H9 (cell line): Measurements from ENCODE around the gene HIRA. TPM values are rescaled to one million over a fixed set of nuclear protein-coding genes. Genes with fewer than 3 reads are reported as not detected.

Experiments used
- DNase-seq: peaks from one replicate; pipeline ENCODE4 v3.0.0-alpha.2; 2017
- H2AFZ ChIP-seq: one replicate; pipeline ENCODE4 v1.6.1; 2013; ENCODE audit warnings: mild to moderate bottlenecking, low read length, control low read depth, moderate library complexity
- H2AK5ac ChIP-seq: 2 replicates; pipeline ENCODE4 v1.6.1; 2013; ENCODE audit warnings: low read length, control low read depth, mixed read lengths; ENCODE audit not compliant: insufficient read length
- H2BK120ac ChIP-seq: one replicate; pipeline ENCODE4 v1.6.1; 2013; ENCODE audit warnings: low read depth, mild to moderate bottlenecking, low read length, control low read depth, inconsistent platforms; ENCODE audit not compliant: poor library complexity, severe bottlenecking
- H2BK12ac ChIP-seq: 2 replicates; pipeline ENCODE4 v1.6.1; 2013; ENCODE audit warnings: low read length, control low read depth, mixed read lengths, low read depth; ENCODE audit not compliant: insufficient read length
- H2BK15ac ChIP-seq: 2 replicates; pipeline ENCODE4 v1.6.1; 2013; ENCODE audit warnings: low read depth, low read length, control low read depth
- H2BK20ac ChIP-seq: one replicate; pipeline ENCODE4 v1.6.1; 2013; ENCODE audit warnings: low read depth, mild to moderate bottlenecking, low read length, control low read depth, inconsistent platforms; ENCODE audit not compliant: poor library complexity, severe bottlenecking
- H2BK5ac ChIP-seq: 2 replicates; pipeline ENCODE4 v1.6.1; 2013; ENCODE audit warnings: low read length, control low read depth, mixed read lengths; ENCODE audit not compliant: insufficient read length
- H3K14ac ChIP-seq: 2 replicates; pipeline ENCODE4 v1.6.1; 2013; ENCODE audit warnings: low read length, control low read depth; ENCODE audit not compliant: insufficient read depth
- H3K18ac ChIP-seq: 2 replicates; pipeline ENCODE4 v1.6.1; 2013; ENCODE audit warnings: low read depth, mild to moderate bottlenecking, mixed read lengths, low read length, control low read depth; ENCODE audit not compliant: insufficient read length
- H3K23ac ChIP-seq: 2 replicates; pipeline ENCODE4 v1.6.1; 2013; ENCODE audit warnings: low read length, control low read depth, mixed read lengths, low read depth; ENCODE audit not compliant: insufficient read length
- H3K23me2 ChIP-seq: 2 replicates; pipeline ENCODE4 v1.6.1; 2013; ENCODE audit warnings: low read depth, mild to moderate bottlenecking, mixed read lengths, low read length, control low read depth; ENCODE audit not compliant: insufficient read length, poor library complexity, severe bottlenecking
- H3K27ac ChIP-seq: 2 replicates; pipeline ENCODE4 v1.5.1; 2013; ENCODE audit warnings: low read length, control low read depth, mixed read lengths, low read depth; ENCODE audit not compliant: insufficient read length
- H3K27me3 ChIP-seq: 2 replicates; pipeline ENCODE4 v1.6.1; 2013; ENCODE audit warnings: low read length, control low read depth, inconsistent platforms; ENCODE audit not compliant: insufficient read depth
- H3K4ac ChIP-seq: 2 replicates; pipeline ENCODE4 v1.6.1; 2013; ENCODE audit warnings: low read depth, mild to moderate bottlenecking, control low read depth, inconsistent platforms, low read length, moderate library complexity
- H3K4me1 ChIP-seq: 2 replicates; pipeline ENCODE4 v1.6.1; 2013; ENCODE audit warnings: low read length, control low read depth, inconsistent platforms; ENCODE audit not compliant: insufficient read depth
- H3K4me2 ChIP-seq: 2 replicates; pipeline ENCODE4 v1.6.1; 2013; ENCODE audit warnings: low read length, control low read depth, mixed read lengths; ENCODE audit not compliant: insufficient read length, insufficient read depth
- H3K56ac ChIP-seq: 2 replicates; pipeline ENCODE4 v1.6.1; 2013; ENCODE audit warnings: low read depth, mild to moderate bottlenecking, mixed read lengths, low read length, control low read depth; ENCODE audit not compliant: insufficient read length
- H3K79me1 ChIP-seq: 2 replicates; pipeline ENCODE4 v1.6.1; 2013; ENCODE audit warnings: low read depth, mild to moderate bottlenecking, moderate library complexity, low read length, control low read depth, inconsistent platforms; ENCODE audit not compliant: insufficient read depth, poor library complexity, severe bottlenecking
- H3K79me2 ChIP-seq: 2 replicates; pipeline ENCODE4 v1.6.1; 2013; ENCODE audit warnings: low read length, control low read depth, inconsistent platforms; ENCODE audit not compliant: insufficient read depth
- H3K9ac ChIP-seq: 2 replicates; pipeline ENCODE4 v1.6.1; 2013; ENCODE audit warnings: low read length, control low read depth, mixed read lengths; ENCODE audit not compliant: insufficient read length; ENCODE audit errors: extremely low read depth
- H3K9me3 ChIP-seq: one replicate; pipeline ENCODE4 v1.6.1; 2013; ENCODE audit warnings: low read depth, low read length, inconsistent platforms; ENCODE audit not compliant: control insufficient read depth
- H3T11ph ChIP-seq: one replicate; pipeline ENCODE4 v1.6.1; 2013; ENCODE audit warnings: mild to moderate bottlenecking, low read length, control low read depth, inconsistent platforms
- H4K20me1 ChIP-seq: one replicate; pipeline ENCODE4 v1.6.1; 2013; ENCODE audit not compliant: control insufficient read depth, insufficient read length, insufficient read depth
- H4K5ac ChIP-seq: 2 replicates; pipeline ENCODE4 v1.6.1; 2013; ENCODE audit warnings: low read depth, mild to moderate bottlenecking, mixed read lengths, low read length, control low read depth; ENCODE audit not compliant: insufficient read length
- H4K8ac ChIP-seq: replicated peaks from 2 replicates; pipeline ENCODE4 v1.6.1; 2013; ENCODE audit warnings: low read length, control low read depth, mixed read lengths, low read depth; ENCODE audit not compliant: insufficient read length
- H4K91ac ChIP-seq: 2 replicates; pipeline ENCODE4 v1.6.1; 2013; ENCODE audit warnings: low read depth, mild to moderate bottlenecking, moderate library complexity, mixed read lengths, low read length, control low read depth; ENCODE audit not compliant: insufficient read length
- H3K27ac Mint-ChIP-seq, 3 experiments: 2 replicates in 2 of 3; 3 replicates in 1 of 3; pipeline ENCODE4 v1.8.0; 2020 to 2021; ENCODE audit warnings: mixed read lengths in 3 of 3, mild to moderate bottlenecking in 1 of 3, moderate library complexity in 1 of 3
- H3K27me3 Mint-ChIP-seq: 2 replicates; pipeline ENCODE4 v1.8.0; 2021; ENCODE audit warnings: low read depth, mild to moderate bottlenecking, moderate library complexity, mixed read lengths
- H3K36me3 Mint-ChIP-seq, 3 experiments: 2 replicates in 2 of 3; 3 replicates in 1 of 3; pipeline ENCODE4 v1.8.0; 2020 to 2021; ENCODE audit warnings: low read depth in 3 of 3, mixed read lengths in 3 of 3; ENCODE audit not compliant: insufficient read depth in 1 of 3
- H3K4me1 Mint-ChIP-seq, 2 experiments: 2 replicates each; pipeline ENCODE4 v1.8.0; 2020; ENCODE audit warnings: mixed read lengths in 2 of 2
- H3K4me3 Mint-ChIP-seq, 2 experiments: 2 replicates in 1 of 2; 3 replicates in 1 of 2; pipeline ENCODE4 v1.8.0; 2020 to 2021; ENCODE audit warnings: mild to moderate bottlenecking in 2 of 2, mixed read lengths in 2 of 2, moderate library complexity in 1 of 2
- H3K9me3 Mint-ChIP-seq, 2 experiments: 2 replicates in 1 of 2; 3 replicates in 1 of 2; pipeline ENCODE4 v1.8.0; 2020; ENCODE audit warnings: mild to moderate bottlenecking in 2 of 2, mixed read lengths in 2 of 2, moderate library complexity in 1 of 2
- CTCF ChIP-seq: fragments of 200-600 bp; sonication (generic); conservative IDR thresholded peaks from 3 replicates; pipeline ENCODE4 v1.8.0; 2021; ENCODE audit warnings: antibody characterized with exemption, mild to moderate bottlenecking
- WGBS: extraction: QIAGEN DNeasy Blood & Tissue Kit; methylation state at CpG from one replicate; pipeline ENCODE4 v1.1.7; 2013; ENCODE audit warnings: missing lambda C conversion rate, low lambda C conversion rate, mixed read lengths; ENCODE audit not compliant: insufficient read length; ENCODE audit errors: extremely low coverage; 5-methylcytosine and 5-hydroxymethylcytosine counted together
- total RNA-seq: library from RNA; stranded (reverse); gene quantifications from 2 replicates; pipeline ENCODE4 v1.2.1, GENCODE V29; 2021

Gene HIRA
- total RNA-seq, 1 experiment from 2014 or later, result 51.9 TPM

- Histone ChIP-seq H2AFZ (no peak overlapping the region), H2BK12ac (no peak overlapping the region), H3K79me1 (no peaks in the 10 kb centered on the region), H3K4me1 (no peaks in the 10 kb centered on the region), H3K27ac (no peak overlapping the region), H4K8ac (no peak overlapping the region), H3K9me3 (no peaks in the 10 kb centered on the region), H3K9ac (no peak overlapping the region), H3T11ph (no peak overlapping the region), H3K27me3 (no peaks in the 10 kb centered on the region), H4K20me1 (no peaks in the 10 kb centered on the region), H3K23me2 (no peaks in the 10 kb centered on the region), H2BK120ac (no peak overlapping the region), H2BK5ac (no peak overlapping the region), H4K5ac (no peak overlapping the region), H3K79me2 (no peaks in the 10 kb centered on the region), H3K14ac (no peak overlapping the region), H3K18ac (no peak overlapping the region), H2AK5ac (no peak overlapping the region), H3K56ac (no peak overlapping the region), H3K4me2 (no peak overlapping the region), H4K91ac (no peak overlapping the region), H3K23ac (no peak overlapping the region), H2BK15ac (no peak overlapping the region), H3K4ac (no peak overlapping the region), H2BK20ac (no peak overlapping the region)
- H3K27me3 Mint-ChIP-seq, result no peaks in the 10 kb centered on the region
- H3K4me1 Mint-ChIP-seq, result no peaks in the 10 kb centered on the region
- DNase-seq, result no peak
- H3K9me3 Mint-ChIP-seq, result no peaks in the 10 kb centered on the region
- no peak for TF ChIP-seq CTCF
- no CpG with 5 or more reads among the region's 8 CpGs for WGBS
- H3K27ac Mint-ChIP-seq, result no peak overlapping the region
- H3K4me3 Mint-ChIP-seq, result no peak overlapping the region
- H3K36me3 Mint-ChIP-seq, result peaks cover 28 to 76% (median 60%) of the 10 kb centered on the region in 3 experiments; a peak in 6 of 7 replicates
Measured at GRCh38 chr22:19356708-19357269, 74.7 kb downstream of the HIRA start.
